CD14-positive monocyte (primary cell): Measurements from ENCODE around the gene MKKS. TPM values are rescaled to one million over a fixed set of nuclear protein-coding genes. Genes with fewer than 3 reads are reported as not detected.

ENCODE experiments used
- DNase-seq, 3 donors: peaks; one replicate each; pipeline ENCODE4 v3.0.0-alpha.2; 2011 to 2022
- H2AFZ ChIP-seq: 2 replicates; pipeline ENCODE4 v1.6.0; 2012; ENCODE audit warnings: mild to moderate bottlenecking, low read depth, low read length, inconsistent platforms; ENCODE audit not compliant: insufficient read depth, poor library complexity, severe bottlenecking
- H3K27ac ChIP-seq, 2 donors: 1 replicate in 1 of 2; 2 replicates in 1 of 2; pipeline ENCODE4 v1.5.1; 2012 to 2013; ENCODE audit warnings: low read length in 2 of 2, control low read depth in 1 of 2, inconsistent platforms in 1 of 2, low read depth in 1 of 2, mild to moderate bottlenecking in 1 of 2
- H3K27me3 ChIP-seq, 2 donors: one replicate each; pipeline versions ENCODE4 v1.6.0 to v1.6.1; 2011 to 2013; ENCODE audit warnings: low read length in 2 of 2; ENCODE audit not compliant: control insufficient read depth in 2 of 2, insufficient read depth in 2 of 2
- H3K36me3 ChIP-seq, 2 donors: replicated peaks in 1 of 2; 1 replicate in 1 of 2; 2 replicates in 1 of 2; pipeline versions ENCODE4 v1.5.1 to v1.6.1; 2012 to 2013; ENCODE audit warnings: low read length in 2 of 2, control low read depth in 1 of 2, inconsistent platforms in 1 of 2, mild to moderate bottlenecking in 1 of 2; ENCODE audit not compliant: insufficient read depth in 2 of 2, control insufficient read depth in 1 of 2
- H3K4me1 ChIP-seq, 2 donors: 1 replicate in 1 of 2; 2 replicates in 1 of 2; pipeline versions ENCODE4 v1.5.1 to v1.6.1; 2012 to 2013; ENCODE audit warnings: low read length in 2 of 2, control low read depth in 1 of 2, inconsistent platforms in 1 of 2, mild to moderate bottlenecking in 1 of 2, moderate library complexity in 1 of 2; ENCODE audit not compliant: insufficient read depth in 2 of 2, control insufficient read depth in 1 of 2
- H3K4me2 ChIP-seq: replicated peaks from 2 replicates; pipeline ENCODE3; 2012; ENCODE audit warnings: low read length, moderate library complexity, mild to moderate bottlenecking; ENCODE audit not compliant: poor library complexity, severe bottlenecking; ENCODE audit errors: extremely low read depth
- H3K4me3 ChIP-seq, 3 experiments: fragments of 200-600 bp in 1 of 3; sonication (generic) in 1 of 3; replicated peaks in 1 of 3; 1 replicate in 2 of 3; 2 replicates in 1 of 3; pipeline ENCODE4 v1.5.1; 2011 to 2013; ENCODE audit warnings: low read length in 3 of 3, mild to moderate bottlenecking in 3 of 3, control low read depth in 2 of 3, low read depth in 2 of 3, inconsistent platforms in 1 of 3, moderate library complexity in 1 of 3
- H3K79me2 ChIP-seq: 2 replicates; pipeline ENCODE4 v1.6.0; 2012; ENCODE audit warnings: mild to moderate bottlenecking, control low read depth, inconsistent platforms, low read length, moderate library complexity; ENCODE audit not compliant: insufficient read depth
- H3K9ac ChIP-seq: 2 replicates; pipeline ENCODE4 v1.6.0; 2017; ENCODE audit warnings: low read length, mild to moderate bottlenecking; ENCODE audit not compliant: insufficient read depth, poor library complexity, severe bottlenecking
- H3K9me3 ChIP-seq, 2 donors: replicated peaks in 1 of 2; 1 replicate in 1 of 2; 2 replicates in 1 of 2; pipeline versions ENCODE4 v1.5.1 to v1.6.1; 2012 to 2013; ENCODE audit warnings: low read length in 2 of 2, control low read depth in 1 of 2; ENCODE audit not compliant: control insufficient read depth in 1 of 2, insufficient read depth in 1 of 2
- H4K20me1 ChIP-seq: 2 replicates; pipeline ENCODE4 v1.6.0; 2012; ENCODE audit warnings: mild to moderate bottlenecking, low read length, control low read depth, moderate library complexity; ENCODE audit not compliant: insufficient read depth
- H3K27ac Mint-ChIP-seq, 7 donors: one replicate each; pipeline ENCODE4 v1.8.0; 2020; ENCODE audit warnings: mild to moderate bottlenecking in 7 of 7, mixed read lengths in 7 of 7, moderate library complexity in 6 of 7, inconsistent platforms in 2 of 7
- H3K27me3 Mint-ChIP-seq, 3 donors: one replicate each; pipeline ENCODE4 v1.8.0; 2021 to 2022; ENCODE audit warnings: low read depth in 3 of 3, mild to moderate bottlenecking in 3 of 3, mixed read lengths in 3 of 3, moderate library complexity in 3 of 3, inconsistent platforms in 1 of 3
- H3K36me3 Mint-ChIP-seq, 2 donors: one replicate each; pipeline ENCODE4 v1.8.0; 2020; ENCODE audit warnings: mixed read lengths in 2 of 2, inconsistent platforms in 1 of 2, mild to moderate bottlenecking in 1 of 2
- H3K4me1 Mint-ChIP-seq: one replicate; pipeline ENCODE4 v1.8.0; 2020; ENCODE audit warnings: mild to moderate bottlenecking, mixed read lengths
- H3K4me3 Mint-ChIP-seq, 2 donors: one replicate each; pipeline ENCODE4 v1.8.0; 2020; ENCODE audit warnings: mild to moderate bottlenecking in 2 of 2, mixed read lengths in 2 of 2, moderate library complexity in 1 of 2
- H3K9me3 Mint-ChIP-seq, 7 donors: one replicate each; pipeline ENCODE4 v1.8.0; 2020 to 2022; ENCODE audit warnings: mixed read lengths in 7 of 7, mild to moderate bottlenecking in 6 of 7, moderate library complexity in 6 of 7, inconsistent platforms in 2 of 7
- CTCF ChIP-seq: fragments of 200-600 bp; IDR thresholded peaks from one replicate; pipeline ENCODE4 v1.8.0; 2022; ENCODE audit warnings: antibody characterized with exemption, mild to moderate bottlenecking
- WGBS: methylation state at CpG from one replicate; pipeline ENCODE4 v1.1.5; 2013; ENCODE audit warnings: missing lambda C conversion rate; ENCODE audit not compliant: insufficient coverage; 5-methylcytosine and 5-hydroxymethylcytosine counted together
- intact Hi-C, 2 donors: fragments of 100-400 bp; cut with micrococcal nuclease; formaldehyde crosslinking; loops; one replicate each; pipeline versions ENCODE4 v1.15.0 to v1.15.1; 2023
- polyA plus RNA-seq, 3 donors: library from polyadenylated mRNA; depleted of rRNA in 1 of 3; unstranded in 2 of 3; stranded (reverse) in 1 of 3; fragments of 300-500 nt in 2 of 3; fragments of >200 nt in 1 of 3; fragmentation: Illumina TruSeq in 2 of 3; gene quantifications; 1 replicate in 2 of 3; 2 replicates in 1 of 3; pipeline ENCODE4 v1.2.3, GENCODE V29; 2012 to 2021

MKKS gene
- polyA plus RNA-seq, 3 donors, result 4.8 to 34.6 (median 31.8) TPM

GRCh38 chr20:10387686-10388085 lies 46.3 kb downstream of the MKKS start:
- H3K9me3 ChIP-seq, result no peaks in the 10 kb centered on the region
- no peak for DNase-seq
- H3K27ac ChIP-seq, result no peak overlapping the region
- Mint-ChIP-seq H3K27me3 (peaks cover 2 to 4% (median 3%) of the 10 kb centered on the region in 3 donors), H3K9me3 (peaks cover 0 to 12% (median 1%) of the 10 kb centered on the region in 7 donors), H3K4me1 (no peaks in the 10 kb centered on the region), H3K4me3 (no peak overlapping the region), H3K36me3 (no peaks in the 10 kb centered on the region), H3K27ac (no peak overlapping the region)
- H3K36me3 ChIP-seq, result no peaks in the 10 kb centered on the region
- 100% methylated on average over 2 of the region's 4 CpGs for WGBS
- H3K4me3 ChIP-seq, result no peak overlapping the region
- no peaks in the 10 kb centered on the region for H3K79me2 ChIP-seq
- no peak overlapping the region for H3K4me2 ChIP-seq
- intact Hi-C loops, result no loop called here
- no peak for TF ChIP-seq CTCF
- H2AFZ ChIP-seq, result no peak overlapping the region
- H3K4me1 ChIP-seq, result no peaks in the 10 kb centered on the region
- H3K9ac ChIP-seq, result no peak overlapping the region
- no peaks in the 10 kb centered on the region for H3K27me3 ChIP-seq
- no peaks in the 10 kb centered on the region for H4K20me1 ChIP-seq

- no CpG with 5 or more reads among the region's 4 CpGs for WGBS
- H3K79me2 ChIP-seq, result no peaks in the 10 kb centered on the region
- no peaks in the 10 kb centered on the region for H3K9me3 ChIP-seq
- no peaks in the 10 kb centered on the region for H3K4me1 Mint-ChIP-seq
- no peak for DNase-seq
- peaks cover 0 to 5% (median 3%) of the 10 kb centered on the region in 3 donors for H3K27me3 Mint-ChIP-seq
- H3K4me1 ChIP-seq, result no peaks in the 10 kb centered on the region
- TF ChIP-seq CTCF, result no peak
- H3K27me3 ChIP-seq, result no peaks in the 10 kb centered on the region
- intact Hi-C loops, result no loop called here
- H3K9ac ChIP-seq, result no peak overlapping the region
- H4K20me1 ChIP-seq, result no peaks in the 10 kb centered on the region
- H3K36me3 ChIP-seq, result no peaks in the 10 kb centered on the region
- H3K27ac ChIP-seq, result no peak overlapping the region
- no peak overlapping the region for H3K27ac Mint-ChIP-seq
- no peaks in the 10 kb centered on the region for H3K36me3 Mint-ChIP-seq
- no peak overlapping the region for H3K4me2 ChIP-seq
- no peak overlapping the region for H3K4me3 Mint-ChIP-seq
- no peak overlapping the region for H2AFZ ChIP-seq
- H3K9me3 Mint-ChIP-seq, result peaks cover 0 to 9% (median 1%) of the 10 kb centered on the region in 7 donors
- H3K4me3 ChIP-seq, result no peak overlapping the region
Measured at GRCh38 chr20:10385850-10386544, 48.0 kb downstream of the MKKS start.
